HG02759 (cell line): ENCODE measurements around the gene MRFAP1L1.
"Not testable (repeated sequence)": the region's sequence is repeated elsewhere in the genome, so short reads cannot be mapped to it uniquely, and the experiment has no call there.

Source experiments
- ATAC-seq: cut with Tn5 transposase; IDR thresholded peaks from one replicate; pipeline ENCODE4 v1.9.1; 2021; ENCODE audit warnings: mild to moderate bottlenecking, moderate library complexity; ENCODE audit not compliant: unreplicated experiment

Gene MRFAP1L1

GRCh38 chr4:6709230-6710114 is at the start of gene MRFAP1L1:
MRFAP1L1 (minus strand) TSS chr4:6709865; CDS start chr4:6709629, 236 bp downstream.
- ATAC-seq, result peak; percentile 79

GRCh38 chr4:6758728-6759127 is 49.1 kb upstream of the MRFAP1L1 start:
- no peak for ATAC-seq

- not testable (repeated sequence) for ATAC-seq
Observed at GRCh38 chr4:6756345-6756744, 46.7 kb upstream of the MRFAP1L1 start.

DNA sequence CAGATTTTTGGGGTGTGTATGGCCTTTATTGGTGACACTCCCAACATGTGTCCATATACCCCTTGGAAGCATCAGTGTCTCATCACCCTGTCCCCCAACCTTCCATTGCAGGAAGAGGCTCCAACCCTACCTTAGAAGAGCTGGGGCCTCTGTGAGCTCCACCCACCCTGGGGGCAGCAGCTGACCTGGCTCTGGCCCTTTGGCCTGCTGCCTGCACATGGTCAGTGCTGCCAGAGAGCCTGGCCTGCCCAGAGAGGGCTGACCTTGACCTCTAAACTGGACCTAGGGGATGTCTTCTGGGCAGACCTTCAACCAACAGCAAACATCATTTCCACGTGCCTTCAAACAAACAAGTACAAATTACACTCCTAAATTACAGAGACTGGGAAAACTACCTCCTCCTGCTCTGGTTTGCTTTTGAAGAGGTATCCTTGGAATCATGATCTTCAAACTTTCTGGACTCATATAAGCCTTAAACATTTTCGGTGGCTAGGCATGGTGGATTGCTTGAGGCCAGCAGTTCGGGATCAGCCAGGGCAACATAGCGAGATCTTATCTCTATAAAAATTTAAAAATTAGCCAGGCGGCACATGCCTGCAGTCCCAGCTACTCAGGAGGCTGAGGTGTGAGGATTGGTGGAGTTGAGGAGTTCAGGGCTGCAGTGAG is 45.6 kb upstream of the MRFAP1L1 start:
- no peak for ATAC-seq

GRCh38 chr4:6754481-6755087 is 44.9 kb upstream of the MRFAP1L1 start:
- ATAC-seq, result no peak

- no peak for ATAC-seq
Observed at GRCh38 chr4:6753891-6754290, 44.2 kb upstream of the MRFAP1L1 start.

- ATAC-seq, result no peak
Observed at GRCh38 chr4:6753103-6753560, 43.5 kb upstream of the MRFAP1L1 start.

DNA sequence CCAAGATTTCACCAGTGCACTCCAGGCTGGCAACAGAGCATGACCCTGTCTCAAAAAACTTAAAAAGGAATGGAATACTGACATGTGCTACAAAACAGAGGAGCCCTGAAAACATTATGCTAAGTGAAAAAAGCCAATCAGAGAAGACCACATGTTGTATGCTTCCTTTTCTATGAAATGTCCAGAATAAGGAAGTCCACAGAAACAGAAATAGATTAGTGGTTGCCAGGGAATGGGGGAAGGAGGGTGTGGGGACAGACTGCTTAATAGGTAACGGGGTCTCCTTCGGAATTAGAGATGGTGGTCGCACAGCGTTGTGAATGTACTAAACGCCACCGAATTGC is 42.8 kb upstream of the MRFAP1L1 start:
- ATAC-seq, result no peak

- no peak for ATAC-seq
Observed at GRCh38 chr4:6751611-6752485, 42.2 kb upstream of the MRFAP1L1 start.

DNA sequence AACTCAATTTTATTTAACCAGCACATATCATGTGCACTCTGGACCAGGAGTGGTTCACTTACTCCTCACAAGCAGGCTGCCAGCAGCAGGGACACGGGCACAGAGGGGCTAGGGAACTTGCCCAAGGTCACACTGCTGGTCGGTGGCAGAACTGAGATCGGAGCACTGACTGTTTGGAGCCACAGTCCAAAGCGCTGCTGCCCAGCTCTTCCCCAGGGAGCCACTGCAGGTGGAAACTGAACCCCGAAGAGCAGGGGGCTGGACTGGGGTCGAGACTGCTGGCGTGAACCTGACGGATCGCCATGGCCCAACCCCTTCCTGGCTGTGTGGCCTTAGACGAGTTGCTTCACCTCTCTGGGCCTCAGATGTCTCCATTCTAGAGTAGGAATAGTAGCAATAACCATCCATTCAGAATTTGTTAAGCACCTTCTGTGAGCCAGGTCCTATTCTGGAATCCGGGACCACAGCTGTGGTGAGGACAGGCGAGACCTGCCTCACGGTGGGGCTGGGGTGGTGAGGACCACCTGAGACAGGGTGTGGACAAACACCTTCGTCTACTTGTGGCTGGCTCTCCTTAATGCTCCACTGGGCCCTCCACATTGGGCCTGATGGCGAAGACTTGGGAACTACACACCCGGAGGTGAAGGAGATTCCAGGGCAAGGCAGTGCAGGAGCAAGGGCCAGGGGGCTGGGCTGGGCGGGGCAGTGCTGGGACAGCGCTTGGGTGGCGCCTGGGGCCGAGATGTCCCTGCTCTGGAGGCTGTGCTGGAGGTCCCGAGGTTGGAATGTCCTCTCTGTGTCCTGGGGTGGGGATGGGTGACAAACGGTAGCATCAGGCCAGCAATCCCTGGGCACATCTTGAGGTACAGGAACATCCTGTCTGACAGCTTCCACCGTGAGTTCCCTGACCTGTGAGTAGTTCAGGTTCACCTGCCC is 40.9 kb upstream of the MRFAP1L1 start:
- ATAC-seq, result no peak

DNA sequence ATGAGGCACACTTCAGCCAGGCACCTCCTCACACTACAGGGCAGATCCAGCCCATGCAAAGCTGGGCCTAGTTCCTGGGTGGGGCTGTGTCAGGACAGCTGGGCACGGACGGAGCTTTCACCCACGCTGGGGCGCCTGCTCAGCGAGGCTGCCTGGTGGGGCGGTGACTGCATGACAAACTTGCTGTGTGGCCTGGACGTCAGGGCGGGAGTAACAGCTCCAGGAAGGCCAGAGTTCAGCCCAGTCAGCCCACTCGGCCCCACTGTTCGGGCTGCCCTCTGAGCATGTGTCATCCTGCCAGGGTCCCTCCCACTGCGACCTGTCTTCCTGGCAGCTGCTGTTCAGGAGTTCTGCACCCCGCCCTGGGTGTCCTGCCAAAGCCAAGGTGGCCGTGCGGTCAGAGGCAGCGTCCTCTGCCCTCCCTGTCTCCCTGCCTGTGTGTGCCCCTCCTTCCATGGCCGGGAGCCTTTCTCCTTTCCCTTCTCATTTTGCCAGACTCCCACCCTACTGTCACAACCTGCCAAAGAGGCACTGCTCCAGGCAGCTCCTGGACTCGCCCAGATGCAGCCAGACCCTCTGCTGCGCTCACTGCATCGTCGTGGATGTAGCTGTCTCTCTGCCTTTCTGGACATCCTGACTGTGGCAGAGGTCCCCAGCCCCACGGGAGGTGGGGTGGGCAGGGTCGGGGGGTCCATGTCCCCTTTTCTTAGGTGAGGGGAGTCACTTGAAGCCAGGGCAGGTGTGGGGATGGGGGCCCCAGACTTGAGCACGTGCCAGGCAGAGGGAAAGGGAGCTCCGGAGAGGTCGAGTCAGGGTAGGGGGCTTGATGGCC is 39.9 kb upstream of the MRFAP1L1 start:
- ATAC-seq, result no peak

DNA sequence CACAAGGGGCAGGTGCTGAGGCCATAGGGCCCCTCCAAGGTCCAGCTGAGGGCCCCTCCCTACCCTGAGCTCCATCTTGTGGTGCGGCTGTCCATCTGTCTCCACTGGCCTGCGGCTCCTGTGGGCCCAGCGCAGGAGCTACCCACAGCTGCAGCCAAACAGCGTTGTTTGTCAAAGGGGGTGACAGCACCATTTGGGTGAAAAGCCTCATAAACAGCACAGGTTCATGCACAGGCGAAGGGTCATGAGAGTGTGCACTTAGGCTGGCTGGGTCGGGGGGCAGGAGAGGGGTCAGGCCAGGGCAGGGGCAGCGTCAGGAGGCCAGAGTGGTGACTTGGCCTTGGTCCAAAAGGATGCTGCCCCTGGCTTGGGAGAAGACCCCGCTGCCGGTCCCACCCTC is 38.6 kb upstream of the MRFAP1L1 start:
- no peak for ATAC-seq

- no peak for ATAC-seq
Observed at GRCh38 chr4:6747294-6748051, 37.8 kb upstream of the MRFAP1L1 start.

DNA sequence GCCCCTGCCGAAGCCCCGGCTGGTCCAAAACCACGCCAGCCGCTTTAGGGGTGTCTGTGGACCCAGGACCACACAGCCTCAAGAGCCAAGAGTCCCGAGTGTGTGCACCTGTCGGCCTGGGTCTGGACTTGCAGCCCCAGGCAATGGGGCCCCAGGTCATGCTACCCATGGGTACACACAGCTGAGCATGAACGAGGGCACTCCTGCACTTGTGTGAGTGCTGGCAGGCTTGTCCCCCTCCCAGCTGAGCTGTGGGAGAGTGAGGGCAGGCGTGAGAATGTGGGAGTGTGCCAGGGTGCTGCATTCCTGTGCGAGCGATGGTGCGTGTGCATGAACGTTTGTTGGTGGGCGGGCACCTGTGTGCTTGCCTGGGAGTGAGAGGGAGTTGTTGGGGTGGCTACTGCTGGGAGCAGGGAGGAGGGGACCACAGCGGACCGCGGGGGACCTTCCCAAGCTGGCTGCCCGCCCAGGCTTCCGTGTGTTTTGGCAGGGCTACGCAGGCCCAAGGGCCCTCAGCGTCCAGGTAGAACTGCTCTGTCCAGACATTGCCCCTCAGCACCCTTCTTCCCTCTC is 37.1 kb upstream of the MRFAP1L1 start:
- ATAC-seq, result no peak

DNA sequence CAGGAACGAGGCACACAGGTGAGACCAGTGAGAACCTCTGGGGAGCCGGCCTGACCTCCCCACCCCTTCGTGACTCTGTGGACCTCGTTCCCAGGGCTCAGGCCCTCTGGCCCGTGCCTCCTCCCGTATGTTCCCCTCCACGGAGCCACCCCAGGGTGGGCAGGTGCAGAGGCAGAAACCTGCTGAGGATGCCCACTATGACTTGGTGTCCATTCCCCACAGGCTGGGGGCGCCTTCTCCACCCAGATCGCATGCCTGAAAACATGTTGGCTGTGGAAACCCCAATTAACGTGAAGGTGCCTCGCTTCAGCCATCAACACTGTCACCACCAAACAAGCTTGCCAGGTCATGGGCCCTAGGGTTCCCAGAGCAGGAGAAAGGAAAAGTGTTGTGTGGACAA is 33.3 kb upstream of the MRFAP1L1 start:
- no peak for ATAC-seq

DNA sequence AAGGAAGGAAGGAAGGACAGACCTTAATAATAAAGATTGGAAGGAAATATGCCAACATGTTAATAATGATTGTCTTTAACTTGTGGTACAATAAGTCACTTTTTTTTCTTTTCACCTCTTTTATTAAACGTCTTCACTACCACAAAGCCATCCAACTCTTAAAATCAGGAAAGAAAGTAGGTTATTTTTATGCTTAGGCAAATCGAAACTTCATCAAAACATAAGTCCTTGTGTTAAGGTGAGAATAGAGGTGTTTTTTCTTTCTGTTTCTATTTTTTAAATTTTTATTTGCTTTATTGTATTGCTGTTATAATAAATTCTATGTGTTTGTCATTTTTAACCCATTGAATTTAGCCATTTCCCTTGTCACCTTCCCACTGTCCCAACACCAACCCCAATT is 32.8 kb upstream of the MRFAP1L1 start:
- no peak for ATAC-seq

- no peak for ATAC-seq
Observed at GRCh38 chr4:6740347-6740746, 30.7 kb upstream of the MRFAP1L1 start.

DNA sequence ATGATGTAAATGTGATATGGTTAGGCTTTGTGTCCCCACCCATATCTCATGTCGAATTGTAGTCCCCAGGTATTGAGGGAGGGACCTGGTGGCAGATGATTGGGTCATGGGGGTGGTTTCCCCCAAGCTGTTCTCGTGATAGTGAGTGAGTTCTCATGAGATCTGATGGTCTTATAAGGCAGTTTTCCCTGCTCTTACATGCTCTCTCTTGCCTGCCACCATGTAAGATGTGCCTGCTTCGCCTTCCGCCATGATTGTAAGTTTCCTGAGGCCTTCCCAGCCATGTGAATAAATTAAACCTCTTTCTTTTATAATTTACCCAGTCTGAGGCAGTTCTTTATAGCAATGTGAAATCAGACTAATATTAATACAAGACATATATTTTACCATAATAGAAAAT is 30.3 kb upstream of the MRFAP1L1 start:
- no peak for ATAC-seq
